Keratinocyte (primary cell): ENCODE measurements around the gene ARHGAP24. TPM values are rescaled to one million over a fixed set of nuclear protein-coding genes. Genes with fewer than 3 reads are reported as not detected.

ENCODE experiments used
- DNase-seq: peaks from one replicate; pipeline ENCODE4 v3.0.0-alpha.2; 2011; ENCODE audit warnings: low read depth, missing footprints, low spot score
- FAIRE-seq: peaks from 2 replicates; lab custom pipeline; 2011; peaks lifted over from hg19 to GRCh38; lab: Jason Lieb, UNC
- H2AFZ ChIP-seq: 2 replicates; pipeline ENCODE4 v1.6.0; 2012; ENCODE audit warnings: low read length, control low read depth, inconsistent platforms; ENCODE audit not compliant: control insufficient read depth
- H3K27ac ChIP-seq: 2 replicates; pipeline ENCODE4 v1.5.1; 2011; ENCODE audit warnings: low read length; ENCODE audit not compliant: control insufficient read depth, insufficient read depth
- H3K27me3 ChIP-seq: 3 replicates; pipeline ENCODE4 v1.6.0; 2011; ENCODE audit warnings: low read length; ENCODE audit not compliant: control insufficient read depth, insufficient read depth; ENCODE audit errors: extremely low read depth
- H3K36me3 ChIP-seq, 2 experiments: 2 replicates in 1 of 2; 3 replicates in 1 of 2; pipeline ENCODE4 v1.5.1; 2011; ENCODE audit warnings: low read length in 2 of 2, mild to moderate bottlenecking in 1 of 2; ENCODE audit not compliant: control insufficient read depth in 2 of 2, insufficient read depth in 2 of 2; ENCODE audit errors: extremely low read depth in 1 of 2
- H3K4me1 ChIP-seq: 3 replicates; pipeline ENCODE4 v1.5.1; 2011; ENCODE audit warnings: low read length; ENCODE audit not compliant: control insufficient read depth, insufficient read depth; ENCODE audit errors: extremely low read depth
- H3K4me2 ChIP-seq: 3 replicates; pipeline ENCODE4 v1.6.0; 2011; ENCODE audit warnings: low read depth, low read length; ENCODE audit not compliant: control insufficient read depth, insufficient read depth; ENCODE audit errors: extremely low read depth
- H3K4me3 ChIP-seq, 3 experiments: fragments of 200-600 bp in 1 of 3; sonication (generic) in 1 of 3; 2 replicates in 2 of 3; 3 replicates in 1 of 3; pipeline ENCODE4 v1.5.1; 2011 to 2016; ENCODE audit warnings: low read length in 3 of 3, mild to moderate bottlenecking in 3 of 3, control low read depth in 2 of 3, inconsistent platforms in 1 of 3, low read depth in 1 of 3, mixed read lengths in 1 of 3, mixed run types in 1 of 3, moderate library complexity in 1 of 3; ENCODE audit not compliant: control insufficient read depth in 2 of 3, insufficient read depth in 2 of 3; ENCODE audit errors: extremely low read depth in 1 of 3
- H3K79me2 ChIP-seq: 2 replicates; pipeline ENCODE4 v1.6.0; 2012; ENCODE audit warnings: low read length; ENCODE audit not compliant: control insufficient read depth, insufficient read depth
- H3K9ac ChIP-seq: 3 replicates; pipeline ENCODE4 v1.6.0; 2011; ENCODE audit warnings: low read length; ENCODE audit not compliant: control insufficient read depth, insufficient read depth; ENCODE audit errors: extremely low read depth
- H3K9me1 ChIP-seq: 3 replicates; pipeline ENCODE4 v1.6.0; 2011; ENCODE audit warnings: low read length; ENCODE audit not compliant: control insufficient read depth, insufficient read depth; ENCODE audit errors: extremely low read depth
- H3K9me3 ChIP-seq: 2 replicates; pipeline ENCODE4 v1.5.1; 2012; ENCODE audit warnings: low read depth, low read length; ENCODE audit not compliant: control insufficient read depth
- H4K20me1 ChIP-seq: 3 replicates; pipeline ENCODE4 v1.6.0; 2011; ENCODE audit warnings: low read length; ENCODE audit not compliant: control insufficient read depth, insufficient read depth; ENCODE audit errors: extremely low read depth
- CTCF ChIP-seq, 3 experiments: IDR thresholded peaks in 1 of 3; conservative IDR thresholded peaks in 1 of 3; optimal IDR thresholded peaks in 1 of 3; 2 replicates in 2 of 3; 3 replicates in 1 of 3; pipeline versions ENCODE3 to v1.5.1; 2011; ENCODE audit warnings: low read length in 3 of 3, mild to moderate bottlenecking in 3 of 3, moderate library complexity in 2 of 3, control low read depth in 1 of 3, inconsistent platforms in 1 of 3; ENCODE audit not compliant: insufficient read depth in 2 of 3; ENCODE audit errors: extremely low read depth in 1 of 3
- EZH2 ChIP-seq: IDR thresholded peaks from one replicate; pipeline ENCODE4 v1.6.1; 2012; ENCODE audit warnings: inconsistent platforms, mild to moderate bottlenecking, low read length, moderate library complexity
- dilution Hi-C: fragments of 300-500 bp; cut with MboI; formaldehyde crosslinking; loops from one replicate; pipeline ENCODE4 v1.7.0; 2020; ENCODE audit warnings: low sequenced_read_pairs; ENCODE audit not compliant: extremely low pct_ligation_motif_present
- polyA plus RNA-seq, 5 experiments: library from polyadenylated mRNA; depleted of rRNA in 3 of 5; stranded (reverse) in 3 of 5; stranded (forward) in 1 of 5; unstranded in 1 of 5; fragments of >200 nt; gene quantifications; 1 replicate in 1 of 5; 2 replicates in 3 of 5; 3 replicates in 1 of 5; pipeline versions ENCODE4 v1.2.1 to v1.2.3, GENCODE V29; 2011 to 2012; ENCODE audit warnings: missing spikeins in 2 of 5, low read depth in 1 of 5, low replicate concordance in 1 of 5

ARHGAP24 gene
- polyA plus RNA-seq, 1 donor (not counting 4 experiments of a cell fraction or from before 2014, with no cell fraction given): 0.87 TPM

GRCh38 chr4:85805891-85806290 is 330.9 kb downstream of the ARHGAP24 start:
- Histone ChIP-seq H3K9ac (no peak overlapping the region), H3K36me3 (no peaks in the 10 kb centered on the region), H3K27ac (no peak overlapping the region), H4K20me1 (no peaks in the 10 kb centered on the region), H3K4me2 (no peak overlapping the region), H2AFZ (no peak overlapping the region), H3K27me3 (no peaks in the 10 kb centered on the region), H3K4me3 (no peak overlapping the region), H3K4me1 (no peaks in the 10 kb centered on the region), H3K79me2 (no peaks in the 10 kb centered on the region), H3K9me3 (no peaks in the 10 kb centered on the region), H3K9me1 (no peaks in the 10 kb centered on the region)
- dilution Hi-C loops: no loop called here
- FAIRE-seq: no peak
- no peak for DNase-seq
- no peak for TF ChIP-seq EZH2
- no peak for TF ChIP-seq CTCF (optimal IDR thresholded peaks at IDR 0.05 in 1 of 3, IDR thresholded peaks at IDR 0.05 in 1 of 3, conservative IDR thresholded peaks at IDR 0.05 in 1 of 3; ENCODE audit: extremely low read depth in 1 of 3, insufficient read depth in 2 of 3, low read length in 3 of 3)

DNA sequence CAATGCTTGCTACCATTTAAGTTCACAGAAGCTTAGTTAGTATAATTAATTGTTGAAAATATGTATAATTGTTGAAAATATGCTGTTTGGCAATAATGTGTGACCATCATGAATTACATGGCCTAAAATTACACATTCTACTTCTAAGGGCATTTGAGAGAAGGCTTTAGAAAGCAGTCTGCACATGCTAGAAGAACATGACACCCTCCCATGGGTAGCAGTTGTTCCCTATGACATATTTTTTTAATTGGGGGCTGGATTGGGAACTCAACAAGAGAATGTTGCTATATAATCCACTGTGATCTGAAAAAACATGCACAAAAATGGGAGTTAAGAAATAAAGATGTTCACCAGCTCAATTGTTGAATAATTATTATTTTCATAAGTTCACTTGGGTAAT is 331.4 kb downstream of the ARHGAP24 start:
- dilution Hi-C loops: no loop called here
- DNase-seq: no peak
- H3K79me2 ChIP-seq: no peaks in the 10 kb centered on the region

More for the DNA sequence above, 331.4 kb downstream of the ARHGAP24 start:
- Histone ChIP-seq H3K27me3 (no peaks in the 10 kb centered on the region), H4K20me1 (no peaks in the 10 kb centered on the region), H3K36me3 (no peaks in the 10 kb centered on the region), H3K4me2 (no peak overlapping the region), H3K9me3 (no peaks in the 10 kb centered on the region), H3K4me1 (no peaks in the 10 kb centered on the region), H3K4me3 (no peak overlapping the region), H2AFZ (no peak overlapping the region), H3K9me1 (no peaks in the 10 kb centered on the region), H3K27ac (no peak overlapping the region), H3K9ac (no peak overlapping the region)
- no peak for FAIRE-seq
- TF ChIP-seq EZH2 (no peak), CTCF (optimal IDR thresholded peaks at IDR 0.05 in 1 of 3, IDR thresholded peaks at IDR 0.05 in 1 of 3, conservative IDR thresholded peaks at IDR 0.05 in 1 of 3; ENCODE audit: extremely low read depth in 1 of 3, insufficient read depth in 2 of 3, low read length in 3 of 3) (no peak)
